RKO (cell line): ENCODE data around the gene TRANK1.
A peak's percentile ranks its signal among the peaks of the same experiment; 100 is the strongest.
"Not testable (repeated sequence)": the region's sequence is repeated elsewhere in the genome, so short reads cannot be mapped to it uniquely, and the experiment has no call there.

ENCODE experiments used
- DNase-seq: peaks from one replicate; pipeline ENCODE4 v3.0.0-alpha.2; 2016; ENCODE audit warnings: low spot score

TRANK1 gene

DNA sequence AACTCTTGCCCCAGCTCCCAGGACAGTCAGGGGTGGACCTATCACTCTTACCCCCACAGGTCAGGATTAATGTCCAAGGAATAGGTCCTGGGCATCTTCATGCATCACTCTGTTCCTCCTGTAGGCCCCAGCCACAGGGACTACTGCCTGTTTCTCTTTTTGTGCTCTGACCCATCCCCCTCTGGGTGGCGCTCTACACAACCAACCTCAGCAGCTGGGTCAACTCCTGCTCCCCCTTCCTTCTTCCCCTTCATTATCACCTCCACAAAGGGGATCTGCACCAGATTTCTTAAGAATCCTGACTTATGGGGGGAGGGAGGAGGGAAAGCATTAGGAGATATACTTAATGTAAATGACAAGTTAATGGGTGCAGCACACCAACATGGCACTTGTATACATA is 12.2 kb upstream of the TRANK1 start:
- DNase-seq: no peak

DNA sequence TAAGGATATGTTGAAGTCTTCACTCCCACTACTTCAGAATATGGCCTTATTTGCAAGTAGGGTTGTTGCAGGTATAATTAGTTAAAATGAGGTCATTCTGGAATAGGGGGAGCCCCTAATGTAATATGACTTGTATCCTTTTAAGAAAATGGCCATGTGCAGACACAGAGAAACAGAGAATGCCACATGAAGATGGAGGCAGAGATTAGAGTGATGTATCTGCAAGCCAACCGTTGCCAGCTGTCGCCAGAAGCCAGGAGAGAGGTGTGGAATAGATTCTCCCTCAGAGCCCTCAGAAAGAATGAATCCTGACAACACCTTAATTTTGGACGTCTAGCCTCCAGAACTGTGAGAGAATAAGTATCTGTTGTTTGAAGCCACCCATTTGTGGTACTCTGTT is 11.3 kb upstream of the TRANK1 start:
- no peak for DNase-seq

- peak; percentile 21 for DNase-seq
These were observed 9.7 kb upstream of the TRANK1 start for GRCh38 chr3:36954452-36955134.

DNA sequence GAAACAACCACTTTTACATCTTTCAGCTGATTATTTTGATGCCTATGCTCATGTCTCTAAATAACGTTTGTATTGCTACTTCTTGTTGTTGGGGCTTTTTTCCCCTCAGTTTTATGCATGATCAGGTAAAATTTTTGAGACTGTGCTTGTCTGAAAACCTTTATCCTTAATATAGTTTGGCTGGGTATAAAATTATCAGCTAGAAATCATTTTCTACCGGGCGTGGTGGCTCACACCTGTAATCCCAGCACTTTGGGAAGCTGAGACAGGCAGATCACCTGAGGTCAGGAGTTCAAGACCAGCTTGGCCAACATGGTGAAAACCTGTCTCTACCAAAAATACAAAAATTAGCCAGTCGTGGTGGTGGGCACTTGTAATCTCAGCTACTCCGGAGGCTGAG is 3.0 kb upstream of the TRANK1 start:
- not testable (repeated sequence) for DNase-seq

DNA sequence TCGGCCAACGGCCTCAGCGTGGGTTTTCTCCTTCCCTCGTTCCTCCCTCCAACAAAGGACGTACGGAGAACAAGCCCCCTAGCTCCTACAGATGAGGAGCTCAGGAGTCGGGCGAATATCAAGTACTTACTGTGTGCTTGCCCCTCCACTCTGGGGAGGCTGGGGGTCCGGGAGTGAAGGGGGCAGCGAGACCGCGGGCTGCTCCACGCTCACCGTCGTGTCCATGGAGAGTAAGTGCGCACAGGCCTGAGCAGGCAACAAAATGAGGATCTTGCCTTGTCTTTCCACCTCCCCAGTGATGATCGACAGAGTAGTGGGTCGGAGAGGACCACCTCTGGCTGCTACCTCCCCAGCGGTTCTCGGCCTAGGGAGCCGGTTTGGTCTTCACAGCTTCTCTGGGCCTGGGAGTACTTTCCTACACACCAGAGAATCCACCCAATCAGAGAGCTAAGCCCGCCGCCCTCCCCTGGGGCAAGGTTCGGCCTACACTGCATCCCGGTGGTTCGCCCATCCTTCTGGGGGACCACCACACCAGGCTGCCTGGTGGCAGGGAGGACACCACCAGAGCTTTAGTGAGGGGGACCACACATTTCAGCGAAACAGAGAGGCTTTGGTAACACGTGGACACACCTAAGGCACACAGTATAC is 603 bp upstream of the TRANK1 start:
- DNase-seq: no peak

DNA sequence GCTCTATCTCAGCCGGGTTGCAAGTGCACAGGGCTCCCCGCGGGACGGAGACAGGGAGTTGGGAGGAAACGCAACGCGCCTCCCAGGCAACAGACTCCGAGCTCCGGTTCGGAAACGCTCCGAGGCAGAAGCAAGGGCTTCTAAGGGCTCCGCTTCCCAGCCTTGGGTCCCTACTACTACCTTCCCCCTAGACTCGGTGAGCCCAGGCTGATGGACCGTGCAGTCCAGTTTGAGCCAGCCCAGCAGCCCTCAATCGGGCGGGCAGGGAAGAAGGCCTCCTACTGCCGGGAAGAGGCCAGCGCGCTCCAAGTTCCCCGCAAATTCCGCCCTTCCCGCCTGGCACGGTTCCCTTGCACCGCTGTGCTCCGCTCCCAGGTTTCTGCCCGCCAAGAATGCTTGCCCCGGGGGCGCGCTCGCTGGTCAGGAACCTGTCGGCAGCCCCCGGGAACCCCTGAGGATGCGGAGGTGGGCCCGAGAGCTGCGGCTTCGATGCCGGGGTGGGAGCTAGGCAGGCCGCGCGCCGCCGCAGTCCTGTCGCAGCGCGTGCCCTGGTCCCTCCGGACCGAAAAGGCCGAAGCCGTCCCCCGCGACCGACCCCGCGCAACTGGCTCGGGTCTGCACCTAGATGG is 728 bp downstream of the TRANK1 start:
- DNase-seq: no peak

- DNase-seq: no peak
These were observed 1.3 kb downstream of the TRANK1 start for GRCh38 chr3:36943601-36944000.

DNA sequence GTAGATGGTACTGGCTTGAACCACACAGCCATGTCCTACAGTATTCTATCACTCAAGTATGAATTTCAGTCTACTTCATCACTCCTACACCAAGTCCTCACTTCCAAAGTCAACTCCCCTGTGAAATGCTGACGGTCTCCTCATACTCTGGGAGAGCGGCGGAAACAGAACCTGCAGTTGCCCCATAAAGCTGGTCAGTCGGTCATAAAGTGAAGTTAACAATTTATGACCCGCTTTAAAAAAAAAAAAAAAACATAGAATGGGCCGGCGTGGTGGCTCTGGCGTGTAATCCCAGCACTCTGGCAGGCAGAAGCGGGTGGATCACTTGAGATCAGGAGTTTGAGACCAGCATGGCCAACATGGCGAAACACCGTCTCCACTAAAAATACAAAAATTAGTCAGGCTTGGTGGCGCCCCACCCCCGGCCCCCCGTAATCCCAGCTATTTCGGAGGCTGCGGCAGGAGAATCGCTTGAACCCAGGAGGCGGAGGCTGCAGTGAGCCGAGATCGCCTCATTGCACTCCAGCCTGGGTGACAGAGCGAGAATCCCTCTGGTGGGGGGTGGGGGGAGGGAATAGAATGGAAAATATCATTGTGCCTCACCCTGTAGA is 2.1 kb downstream of the TRANK1 start:
- DNase-seq: no peak

- DNase-seq: no peak
These were observed 3.2 kb downstream of the TRANK1 start for GRCh38 chr3:36941658-36942057.

- no peak for DNase-seq
These were observed 3.7 kb downstream of the TRANK1 start for GRCh38 chr3:36941162-36941561.

- no peak for DNase-seq
These were observed 7.4 kb downstream of the TRANK1 start for GRCh38 chr3:36937492-36937891.

DNA sequence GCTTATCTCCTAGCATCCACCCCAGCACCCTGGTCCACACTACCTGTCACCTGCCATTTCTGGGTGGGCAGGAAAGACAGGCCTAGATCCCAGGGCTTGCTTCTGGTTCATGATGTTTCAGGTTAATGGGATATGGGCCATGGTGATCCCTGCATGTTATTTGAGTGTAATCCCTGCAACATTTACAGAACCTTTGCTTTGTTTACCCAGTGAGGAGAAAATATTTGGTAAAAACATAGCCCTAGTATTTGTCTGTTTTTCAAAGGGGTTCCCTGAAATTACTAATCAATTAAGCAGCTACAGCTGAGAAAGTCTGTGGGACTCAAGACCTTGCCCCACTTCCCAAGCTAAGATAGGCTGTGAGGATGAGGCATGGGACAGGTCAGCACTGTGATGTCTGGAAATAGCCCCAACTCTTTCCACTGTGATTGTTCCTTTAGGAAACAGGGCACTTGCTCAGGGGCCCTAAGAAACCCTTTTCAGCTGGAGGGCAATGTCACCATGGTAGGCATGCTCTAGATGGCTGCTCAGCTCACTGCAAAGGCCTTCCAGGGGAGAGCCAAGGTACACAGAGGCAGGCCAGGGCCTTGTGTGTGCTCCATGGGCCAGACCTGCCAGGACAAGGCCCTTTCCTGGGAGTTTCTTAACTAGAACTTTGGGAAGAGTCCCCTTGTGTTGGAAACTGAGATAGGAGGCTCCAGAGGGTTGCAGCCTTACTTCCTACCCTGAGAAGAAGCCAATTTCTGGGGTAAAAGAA is 11.1 kb downstream of the TRANK1 start:
- DNase-seq: no peak

DNA sequence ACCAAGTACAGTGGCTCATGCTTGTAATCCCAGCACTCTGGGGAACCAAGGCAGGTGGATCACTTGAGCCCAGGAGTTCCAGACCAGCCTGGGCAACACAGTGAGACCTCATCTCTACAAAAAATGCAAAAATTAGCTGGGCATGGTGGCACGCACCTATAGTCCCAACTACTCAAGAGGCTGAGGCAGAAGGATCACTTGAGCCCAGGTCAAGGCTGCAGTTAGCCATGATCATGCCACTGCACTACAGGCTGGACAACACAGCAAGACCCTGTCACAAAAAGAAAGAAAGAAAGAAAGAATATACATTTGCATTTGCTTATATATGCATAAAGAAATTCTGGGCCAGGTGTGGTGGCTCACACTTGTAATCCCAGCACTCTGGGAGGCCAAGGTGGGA is 13.4 kb downstream of the TRANK1 start:
- DNase-seq: not testable (repeated sequence)

DNA sequence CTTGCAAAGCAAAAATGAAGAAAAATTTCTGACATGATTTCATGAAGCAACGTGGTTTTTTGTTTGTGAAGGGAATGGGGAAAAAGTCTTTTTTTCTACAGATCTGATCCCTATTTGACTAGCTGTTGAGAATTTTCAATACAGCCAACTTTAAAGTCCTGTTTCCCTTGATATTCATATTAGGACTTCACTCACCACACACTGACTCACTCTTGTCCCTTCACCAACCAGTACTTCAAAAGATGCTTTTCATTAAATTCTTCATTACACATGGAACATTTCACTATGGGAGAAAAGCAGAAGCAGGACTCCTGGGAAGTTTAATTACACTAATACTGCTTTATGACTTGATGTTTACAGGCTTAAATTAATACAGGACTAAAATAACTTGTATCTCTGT is 16.6 kb downstream of the TRANK1 start:
- no peak for DNase-seq

- DNase-seq: no peak
These were observed 18.5 kb downstream of the TRANK1 start for GRCh38 chr3:36926292-36926897.

- DNase-seq: no peak
These were observed 19.9 kb downstream of the TRANK1 start for GRCh38 chr3:36924744-36925521.

DNA sequence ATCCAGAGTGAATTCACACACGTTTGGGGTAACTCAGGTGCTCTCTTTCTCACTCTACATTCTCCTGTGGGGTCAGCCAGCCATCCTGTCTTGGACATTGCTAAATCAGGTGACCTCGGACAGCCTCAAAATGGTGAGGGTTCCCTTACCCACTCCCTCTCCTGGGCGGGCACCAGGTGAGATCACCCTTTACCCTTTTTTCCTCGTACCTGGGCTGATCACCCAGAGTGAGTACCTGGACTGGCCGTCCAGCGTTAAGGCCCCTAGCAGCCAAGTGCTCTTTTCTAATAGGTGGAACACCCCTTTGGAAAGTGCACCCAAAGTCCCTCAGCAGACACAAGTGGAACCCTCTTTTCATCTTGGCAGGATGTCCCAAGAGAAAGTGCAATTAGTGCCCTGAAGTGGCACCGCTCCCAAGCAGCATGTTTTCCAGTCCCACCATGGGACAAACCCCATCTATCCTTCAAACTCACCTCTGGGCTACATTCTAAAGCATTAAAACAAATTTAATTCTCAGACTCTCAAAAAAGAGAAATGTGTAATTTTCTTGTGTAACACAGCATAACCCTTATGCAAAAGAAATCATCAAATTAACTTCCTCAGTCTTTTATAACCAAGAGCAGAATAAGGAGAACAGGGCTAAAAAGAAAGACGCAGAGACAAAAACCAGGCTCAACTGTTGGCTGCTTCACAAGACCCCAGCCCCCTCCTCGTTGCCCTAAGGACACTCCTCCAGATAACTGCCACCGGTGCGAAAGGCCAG is 20.7 kb downstream of the TRANK1 start:
- no peak for DNase-seq

DNA sequence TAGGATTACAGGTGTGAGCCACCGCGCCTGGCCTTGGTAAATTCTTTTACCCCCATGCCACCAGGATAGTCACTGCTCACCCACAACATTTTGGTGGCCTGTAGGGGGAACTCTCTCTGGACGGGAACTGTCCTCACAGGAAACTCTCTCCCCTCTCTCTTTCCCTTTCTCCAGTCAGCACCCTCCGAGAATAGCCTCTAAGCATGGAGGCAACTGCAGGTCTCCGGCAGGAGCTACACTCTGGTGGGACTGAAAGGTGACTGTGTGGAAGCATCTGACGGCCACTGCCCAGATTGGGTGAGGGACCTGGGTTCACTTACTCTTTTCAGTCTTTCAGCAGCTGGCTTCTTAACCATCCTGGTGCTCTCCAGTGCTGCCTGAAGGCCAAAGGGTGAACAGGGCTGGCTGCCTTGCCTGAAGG is 21.3 kb downstream of the TRANK1 start:
- DNase-seq: no peak

GRCh38 chr3:36920884-36921567 is 23.8 kb downstream of the TRANK1 start:
- no peak for DNase-seq
